ENCODE measurements around the gene BRSK2. TPM values are rescaled to one million over a fixed set of nuclear protein-coding genes. Genes with fewer than 3 reads are reported as not detected.

BRSK2 gene
- 0.56 and 0.58 TPM in 2 replicates for total RNA-seq

DNA sequence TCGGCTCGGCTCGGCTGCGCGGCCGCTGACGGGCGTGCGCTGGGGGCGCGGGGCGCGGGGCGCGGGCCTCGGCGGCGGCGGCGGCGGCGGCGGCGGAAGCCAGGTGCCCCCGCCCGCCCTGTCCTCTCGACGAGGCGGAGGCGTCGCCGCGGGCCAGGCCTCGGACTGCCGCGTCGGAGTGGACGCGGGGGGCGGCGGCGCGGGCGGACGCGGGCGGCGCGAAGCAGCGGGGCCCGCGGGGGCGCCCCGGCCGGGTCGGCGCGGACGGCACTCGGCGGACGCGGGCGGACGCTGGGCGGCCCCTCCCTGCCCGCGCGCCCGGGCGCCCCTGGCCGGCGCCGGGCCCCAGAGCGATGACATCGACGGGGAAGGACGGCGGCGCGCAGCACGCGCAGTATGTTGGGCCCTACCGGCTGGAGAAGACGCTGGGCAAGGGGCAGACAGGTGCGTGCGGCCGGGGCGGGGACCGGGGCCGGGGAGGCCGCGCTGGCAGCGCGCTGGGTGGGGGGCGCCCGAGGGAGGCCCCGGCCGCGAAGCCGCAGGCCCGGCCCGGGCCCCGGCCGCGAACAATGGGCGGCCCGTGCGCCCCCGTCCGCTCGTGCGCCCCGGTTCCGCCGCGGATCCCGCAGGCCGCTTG, at the start of gene BRSK2:
BRSK2 (plus strand) TSS at position 3 of the 637 bp plus-strand sequence; CDS start at position 354, 351 bp downstream.

DNA sequence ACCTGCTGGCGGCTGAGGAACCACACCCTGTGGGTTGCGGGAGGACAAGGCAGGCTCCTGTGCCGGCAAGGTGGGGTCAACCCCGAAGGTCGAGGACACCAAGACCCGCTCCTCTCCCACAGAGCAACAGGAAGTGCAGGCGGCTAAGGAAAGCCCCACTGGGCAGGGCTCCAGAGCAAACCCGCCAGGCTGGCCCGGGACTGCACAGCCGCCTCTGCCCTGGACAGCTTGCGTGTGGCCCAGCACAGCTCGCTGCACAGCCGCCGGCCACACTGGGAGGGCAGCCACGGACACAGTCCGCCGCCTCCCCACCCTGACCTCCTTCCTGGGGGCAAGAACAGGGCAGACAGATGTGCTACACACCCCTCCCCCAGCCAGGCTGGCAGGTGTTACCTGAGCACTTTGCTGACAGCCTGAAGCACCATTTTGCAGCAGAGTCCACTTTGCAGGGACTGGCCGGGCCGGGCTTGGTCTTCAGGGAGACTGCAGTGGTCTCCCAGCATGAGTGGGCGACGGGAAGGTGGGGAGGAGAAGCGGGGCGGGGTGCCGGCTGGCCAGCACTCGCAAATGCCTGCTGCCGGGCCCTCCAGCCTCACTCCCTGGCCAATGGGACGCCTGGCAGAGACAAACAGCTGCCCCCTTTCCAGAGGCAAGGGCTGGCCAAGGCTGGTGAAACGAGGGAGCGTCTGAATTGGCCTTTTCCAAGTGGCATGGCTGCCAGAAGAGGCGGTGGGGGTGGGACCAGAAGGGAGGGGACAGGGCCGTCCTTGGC, 96.5 kb downstream of the BRSK2 start, which contains the start of gene MOB2:
MOB2 (minus strand) TSS at position 726 of the 772 bp plus-strand sequence; CDS start at position 503, 223 bp downstream.

Other genes with a start within 250 kb of the BRSK2 start
- gene MUC5AC, start 232.0 kb upstream of the BRSK2 start, total RNA-seq, result not detected in 2 replicates
- gene MUC5B, start 166.9 kb upstream of the BRSK2 start, total RNA-seq, result not detected in 2 replicates
- gene TOLLIP, start 80.3 kb upstream of the BRSK2 start, total RNA-seq, result 21.4 and 27.4 TPM in 2 replicates
- gene MOB2, start 96.8 kb downstream of the BRSK2 start, total RNA-seq, result 18.9 and 21.7 TPM in 2 replicates
- 0.28 and 0.38 TPM in 2 replicates for gene DUSP8, start 182.3 kb downstream of the BRSK2 start, total RNA-seq
- gene KRTAP5-1, start 195.3 kb downstream of the BRSK2 start, total RNA-seq, result not detected in 2 replicates
- gene KRTAP5-2, start 208.4 kb downstream of the BRSK2 start, total RNA-seq, result not detected in 2 replicates
- not detected in 2 replicates for gene KRTAP5-3, start 218.5 kb downstream of the BRSK2 start, total RNA-seq
- gene KRTAP5-4, start 232.2 kb downstream of the BRSK2 start, total RNA-seq, result not detected in 2 replicates
- not detected in 2 replicates for gene KRTAP5-5, start 239.8 kb downstream of the BRSK2 start, total RNA-seq

Data from regular cardiac myocyte (primary cell).